HG03280 (cell line): ENCODE results near the gene TRA2B.

Source experiments
- ATAC-seq: cut with Tn5 transposase; IDR thresholded peaks from one replicate; pipeline ENCODE4 v1.9.1; 2021; ENCODE audit warnings: mild to moderate bottlenecking, moderate library complexity; ENCODE audit not compliant: unreplicated experiment

TRA2B gene

GRCh38 chr3:185881926-185882325 is 55.9 kb downstream of the TRA2B start:
- no peak for ATAC-seq

- no peak for ATAC-seq
Observed at GRCh38 chr3:185880600-185880999, 57.2 kb downstream of the TRA2B start.

DNA sequence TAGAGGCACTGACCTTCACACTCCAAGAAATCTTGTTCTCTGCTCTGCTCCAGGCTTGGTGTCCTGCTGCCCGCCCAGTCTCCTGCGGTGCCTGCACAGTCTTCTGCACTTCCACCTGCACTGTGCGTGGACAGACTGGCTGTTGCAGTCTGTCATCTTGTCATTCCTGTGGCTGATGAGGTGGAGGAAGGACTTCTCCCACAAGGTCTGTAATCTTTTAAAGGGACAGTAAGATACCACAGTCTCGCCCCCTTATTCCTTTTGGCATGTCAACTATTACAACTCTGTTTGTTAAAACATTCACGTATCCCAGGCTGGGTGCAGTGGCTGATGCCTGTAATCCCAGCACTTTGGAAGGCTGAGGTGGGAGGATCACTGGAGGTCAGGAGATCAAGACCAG is 58.9 kb downstream of the TRA2B start:
- ATAC-seq: no peak

DNA sequence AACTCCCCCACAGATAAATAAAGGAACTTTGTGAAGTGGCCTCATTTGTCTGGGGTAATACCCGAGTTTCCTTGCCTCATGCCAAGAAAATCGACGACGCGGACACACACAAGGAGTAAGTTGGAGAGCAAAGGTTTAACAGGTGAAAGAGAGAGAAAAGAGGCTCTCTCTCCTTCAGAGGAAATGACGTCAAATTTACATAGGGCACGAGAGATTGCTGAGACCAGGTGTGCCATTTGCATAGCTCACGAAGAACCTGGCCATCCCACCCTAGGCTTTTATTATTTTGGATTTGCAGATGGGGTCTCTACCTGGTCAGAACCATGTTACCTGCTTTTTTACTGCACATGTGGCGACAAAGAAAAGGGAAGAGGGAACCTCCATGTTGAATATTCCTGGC is 63.7 kb downstream of the TRA2B start:
- ATAC-seq: no peak

GRCh38 chr3:185867650-185868049 is 70.2 kb downstream of the TRA2B start:
- ATAC-seq: no peak

DNA sequence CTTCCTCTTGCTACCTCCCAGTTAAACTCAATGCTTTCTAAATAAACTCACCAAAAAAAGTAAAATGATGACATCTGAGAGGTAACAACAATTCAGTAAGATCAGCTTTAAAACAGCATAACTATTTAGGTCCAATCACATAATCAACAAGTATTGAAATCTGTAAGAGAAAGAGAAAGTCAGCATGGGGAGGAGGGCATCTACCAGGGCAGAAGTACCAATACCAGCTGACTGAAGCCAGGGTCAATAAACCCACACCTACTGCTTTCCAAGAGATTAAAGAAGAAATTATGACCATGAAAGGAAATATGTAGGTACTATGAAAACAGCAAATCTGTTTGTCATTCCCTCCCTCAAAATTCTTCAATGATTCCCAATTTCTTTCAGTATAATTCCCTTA is 70.8 kb downstream of the TRA2B start:
- no peak for ATAC-seq

GRCh38 chr3:185866555-185866954 is 71.3 kb downstream of the TRA2B start:
- no peak for ATAC-seq
